ENCODE results near the gene CCL25. TPM values are rescaled to one million over a fixed set of nuclear protein-coding genes. Genes with fewer than 3 reads are reported as not detected.
A peak's percentile ranks its signal among the peaks of the same experiment; 100 is the strongest.

Gene CCL25
- total and polyA plus RNA-seq, 2 of the 13 experiments (the other 11 are each of a cell fraction or from before 2014, with no cell fraction given), result not detected

DNA sequence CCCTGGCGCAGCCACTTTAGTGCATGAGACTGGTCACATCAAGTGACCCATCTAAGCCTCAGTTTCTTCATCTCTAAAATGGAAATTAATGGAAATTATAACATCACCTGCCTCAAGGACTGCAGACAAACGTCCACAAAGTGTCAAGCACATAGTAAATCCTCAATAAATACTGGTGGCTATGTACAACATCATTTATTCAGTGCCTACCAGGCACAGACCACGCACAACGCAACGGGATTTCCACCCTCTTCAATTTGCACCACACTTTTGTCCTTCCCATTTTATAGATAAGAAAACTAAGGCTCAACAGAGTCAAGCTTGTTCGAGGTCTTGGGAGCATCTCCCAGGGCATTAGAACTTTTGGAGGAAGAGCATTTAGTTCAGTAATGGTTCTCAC, 48.6 kb upstream of the CCL25 start:
- intact Hi-C loops (cut with micrococcal nuclease; ENCODE audit: unreplicated experiment), result no loop called here
- BruUV-seq (replicated peaks), result TSS peak; percentile 75

More for the DNA sequence above, 48.6 kb upstream of the CCL25 start:
- TF ChIP-seq ZNF629 (CRISPR knock-in tag; conservative IDR thresholded peaks at IDR 0.05), result peak; percentile 89
- TF ChIP-seq ADNP (CRISPR knock-in tag; IDR thresholded peaks at IDR 0.05), result peak; percentile 15; the same call in 1 of the 2 replicates
- TF ChIP-seq ZNF264 (CRISPR knock-in tag; IDR thresholded peaks at IDR 0.05), result no peak
- TF ChIP-seq HDAC6 (IDR thresholded peaks at IDR 0.05; ENCODE audit: low read depth, low read length), result no peak
- no peak for TF ChIP-seq MEIS2 (CRISPR knock-in tag; IDR thresholded peaks at IDR 0.05)
- 0 out of 2 replicates have a peak, but pooled peaks have one; percentile 25 for TF ChIP-seq KDM1A (CRISPR knock-in tag; IDR thresholded peaks at IDR 0.05)
- peak; percentile 64; the same call in 1 of the 2 replicates for TF ChIP-seq ZMYM3 (CRISPR knock-in tag; IDR thresholded peaks at IDR 0.05)
- TF ChIP-seq ZMAT3 (CRISPR knock-in tag; conservative IDR thresholded peaks at IDR 0.05), result no peak
- TF ChIP-seq, protein P1, sequence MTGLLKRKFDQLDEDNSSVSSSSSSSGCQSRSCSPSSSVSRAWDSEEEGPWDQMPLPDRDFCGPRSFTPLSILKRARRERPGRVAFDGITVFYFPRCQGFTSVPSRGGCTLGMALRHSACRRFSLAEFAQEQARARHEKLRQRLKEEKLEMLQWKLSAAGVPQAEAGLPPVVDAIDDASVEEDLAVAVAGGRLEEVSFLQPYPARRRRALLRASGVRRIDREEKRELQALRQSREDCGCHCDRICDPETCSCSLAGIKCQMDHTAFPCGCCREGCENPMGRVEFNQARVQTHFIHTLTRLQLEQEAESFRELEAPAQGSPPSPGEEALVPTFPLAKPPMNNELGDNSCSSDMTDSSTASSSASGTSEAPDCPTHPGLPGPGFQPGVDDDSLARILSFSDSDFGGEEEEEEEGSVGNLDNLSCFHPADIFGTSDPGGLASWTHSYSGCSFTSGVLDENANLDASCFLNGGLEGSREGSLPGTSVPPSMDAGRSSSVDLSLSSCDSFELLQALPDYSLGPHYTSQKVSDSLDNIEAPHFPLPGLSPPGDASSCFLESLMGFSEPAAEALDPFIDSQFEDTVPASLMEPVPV (CRISPR knock-in tag; IDR thresholded peaks at IDR 0.05), result no peak
- no peak for TF ChIP-seq NFATC3 (CRISPR knock-in tag; IDR thresholded peaks at IDR 0.05)
- TF ChIP-seq ZNF496 (CRISPR knock-in tag; IDR thresholded peaks at IDR 0.05; ENCODE audit: insufficient replicate concordance), result no peak
- H3K9ac ChIP-seq (ENCODE audit: insufficient read depth, low read depth, low read length), result peak overlapping the region; percentile 86
- no peaks in the 10 kb centered on the region for H3K27me3 ChIP-seq (ENCODE audit: control insufficient read depth in 1 of 2, insufficient read depth in 2 of 2, low read length in 2 of 2)
- peaks cover 60% of the 10 kb centered on the region for H3K79me2 ChIP-seq (ENCODE audit: insufficient read depth, low read length)
- H3K4me3 ChIP-seq (replicated peaks in 1 of 3; ENCODE audit: insufficient read depth in 1 of 3, low read depth in 2 of 3, low read length in 3 of 3), result peak overlapping the region; percentile 87 to 100 (median 89)
- DNase-seq (ENCODE audit: low spot score) (no peak), ATAC-seq (no peak), FAIRE-seq (no peak)
- peaks cover 51% of the 10 kb centered on the region for H3K4me1 ChIP-seq (ENCODE audit: insufficient read depth, low read length)
- no peak overlapping the region for H2AFZ ChIP-seq (ENCODE audit: low read length)
- peak overlapping the region; percentile 91 for H3K4me2 ChIP-seq (ENCODE audit: low read depth, low read length)
- POLR2A ChIA-PET, result interaction anchor here (2.4 kb wide), 1 partner anchor 60 kb away, joined by 19 read pairs; the partner anchor contains the start of gene TIMM44
- no peaks in the 10 kb centered on the region for H3K9me3 ChIP-seq (ENCODE audit: low read length)
- H3K27ac ChIP-seq (ENCODE audit: extremely low read length, insufficient read depth, low read length), result peak overlapping the region; percentile 5
- H3K36me3 ChIP-seq (replicated peaks in 1 of 2; ENCODE audit: control insufficient read depth in 1 of 2, insufficient read depth in 2 of 2, low read length in 2 of 2), result peaks cover 6 to 8% of the 10 kb centered on the region in 2 experiments; a peak in 4 of 5 replicates
- H4K20me1 ChIP-seq (ENCODE audit: insufficient read depth, low read length), result peaks cover 51% of the 10 kb centered on the region
- in situ Hi-C loops (cut with HindIII; ENCODE audit: extremely low pct_ligation_motif_present, low pct_unique_long_range_greater_than_20kb), result loop anchor here (25.0 kb wide), 1 partner anchor 258 kb away; no protein-coding TSS in a partner anchor
- 37% methylated on average over 6 of the region's 6 CpGs for WGBS (ENCODE audit: low lambda C conversion rate)
- CTCF ChIA-PET (ENCODE audit: low intra/inter-chr PET ratio, low total read pairs), result no interaction called here

All from HepG2 (cell line).